Fibroblast of villous mesenchyme (primary cell): Measurements from ENCODE around the gene CCDC87. TPM values are rescaled to one million over a fixed set of nuclear protein-coding genes. Genes with fewer than 3 reads are reported as not detected.

ENCODE experiments used
- DNase-seq: peaks from one replicate; pipeline ENCODE4 v3.0.0-alpha.2; 2010; ENCODE audit warnings: low read depth
- H3K4me3 ChIP-seq: 2 replicates; pipeline ENCODE4 v1.5.1; 2011; ENCODE audit warnings: low read depth, mild to moderate bottlenecking, low read length
- total RNA-seq: library from RNA; depleted of rRNA; stranded (reverse); fragments of >200 nt; gene quantifications from 2 replicates; pipeline ENCODE4 v1.2.3, GENCODE V29; 2012
- TF ChIP-seq, protein P1 (sequence below): IDR thresholded peaks from 2 replicates; pipeline ENCODE4 v1.5.1; 2012; ENCODE audit warnings: low read depth, mild to moderate bottlenecking, low read length; ENCODE audit not compliant: insufficient read depth

CCDC87 gene
- total RNA-seq, 1 donor, result 0.43 TPM

GRCh38 chr11:66554602-66555001 lies 38.3 kb downstream of the CCDC87 start:
- H3K4me3 ChIP-seq, result no peak overlapping the region
- TF ChIP-seq, protein P1, sequence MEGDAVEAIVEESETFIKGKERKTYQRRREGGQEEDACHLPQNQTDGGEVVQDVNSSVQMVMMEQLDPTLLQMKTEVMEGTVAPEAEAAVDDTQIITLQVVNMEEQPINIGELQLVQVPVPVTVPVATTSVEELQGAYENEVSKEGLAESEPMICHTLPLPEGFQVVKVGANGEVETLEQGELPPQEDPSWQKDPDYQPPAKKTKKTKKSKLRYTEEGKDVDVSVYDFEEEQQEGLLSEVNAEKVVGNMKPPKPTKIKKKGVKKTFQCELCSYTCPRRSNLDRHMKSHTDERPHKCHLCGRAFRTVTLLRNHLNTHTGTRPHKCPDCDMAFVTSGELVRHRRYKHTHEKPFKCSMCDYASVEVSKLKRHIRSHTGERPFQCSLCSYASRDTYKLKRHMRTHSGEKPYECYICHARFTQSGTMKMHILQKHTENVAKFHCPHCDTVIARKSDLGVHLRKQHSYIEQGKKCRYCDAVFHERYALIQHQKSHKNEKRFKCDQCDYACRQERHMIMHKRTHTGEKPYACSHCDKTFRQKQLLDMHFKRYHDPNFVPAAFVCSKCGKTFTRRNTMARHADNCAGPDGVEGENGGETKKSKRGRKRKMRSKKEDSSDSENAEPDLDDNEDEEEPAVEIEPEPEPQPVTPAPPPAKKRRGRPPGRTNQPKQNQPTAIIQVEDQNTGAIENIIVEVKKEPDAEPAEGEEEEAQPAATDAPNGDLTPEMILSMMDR, result no peak
- DNase-seq, result no peak

DNA sequence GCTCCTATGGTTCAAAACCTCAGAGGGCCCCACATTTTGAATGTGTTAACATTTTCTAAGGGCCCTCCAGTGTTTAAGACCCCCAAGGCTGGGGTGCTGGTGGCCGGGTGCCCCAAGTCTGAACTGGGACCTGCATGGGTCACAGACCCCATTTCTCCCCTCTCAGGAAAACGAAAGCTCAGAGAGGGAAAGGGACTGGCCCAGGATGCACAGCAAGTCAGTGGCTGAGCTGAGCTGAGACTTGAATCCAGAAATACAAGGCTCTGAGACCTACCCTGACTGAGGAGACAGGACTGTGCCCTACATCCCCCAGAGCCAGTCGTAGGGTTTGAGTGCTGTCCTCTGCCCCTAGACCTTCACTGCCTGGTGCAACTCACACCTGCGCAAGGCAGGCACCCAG lies 42.0 kb downstream of the CCDC87 start:
- TF ChIP-seq, protein P1, result no peak
- no peak overlapping the region for H3K4me3 ChIP-seq
- no peak for DNase-seq

GRCh38 chr11:66549696-66550095 lies 43.2 kb downstream of the CCDC87 start:
- TF ChIP-seq, protein P1, result no peak
- no peak for DNase-seq
- H3K4me3 ChIP-seq, result no peak overlapping the region

- TF ChIP-seq, protein P1, result no peak
- no peak overlapping the region for H3K4me3 ChIP-seq
- DNase-seq, result no peak
Measured at GRCh38 chr11:66548774-66549630, 43.9 kb downstream of the CCDC87 start.

GRCh38 chr11:66548041-66548440 lies 44.8 kb downstream of the CCDC87 start:
- TF ChIP-seq, protein P1, result no peak
- DNase-seq, result no peak
- H3K4me3 ChIP-seq, result no peak overlapping the region

DNA sequence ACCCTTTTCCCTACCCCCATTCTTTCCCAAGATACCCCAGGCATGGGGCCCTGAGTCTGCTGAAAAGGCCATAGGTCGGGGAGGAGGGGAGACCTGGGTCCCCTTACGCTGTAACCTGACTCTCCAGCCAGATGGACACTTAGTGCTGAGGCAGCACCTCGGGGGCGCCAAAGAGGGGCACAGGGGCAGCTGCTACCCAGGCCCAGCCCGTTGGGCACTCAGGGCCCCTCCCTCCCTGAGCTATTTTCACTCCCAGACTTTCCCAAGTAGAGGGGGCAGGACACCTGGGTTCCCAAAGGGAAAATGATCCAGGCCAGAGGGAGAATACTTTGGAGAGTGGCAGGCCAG lies 45.2 kb downstream of the CCDC87 start:
- DNase-seq, result no peak
- TF ChIP-seq, protein P1, result no peak
- no peak overlapping the region for H3K4me3 ChIP-seq

GRCh38 chr11:66546966-66547661 lies 45.7 kb downstream of the CCDC87 start:
- TF ChIP-seq, protein P1, result no peak
- DNase-seq, result no peak
- no peak overlapping the region for H3K4me3 ChIP-seq
